T-helper 2 cell treated with Interferon-gamma antibody and Interleukin-4, amounts not matched to agents 5 μg/mL and 100 μg/mL, for 36 hours (primary cell): ENCODE results near the gene SGK2.

Experiments
- DNase-seq: peaks from one replicate; pipeline ENCODE4 v3.0.0; 2021; ENCODE audit warnings: low spot score
- H3K27ac Mint-ChIP-seq: one replicate; pipeline ENCODE4 v1.8.0; 2021; ENCODE audit warnings: mild to moderate bottlenecking, mixed read lengths
- H3K27me3 Mint-ChIP-seq: one replicate; pipeline ENCODE4 v1.8.0; 2021; ENCODE audit warnings: low read depth, mixed read lengths
- H3K36me3 Mint-ChIP-seq: one replicate; pipeline ENCODE4 v1.8.0; 2021; ENCODE audit warnings: low read depth, mixed read lengths
- H3K4me1 Mint-ChIP-seq: one replicate; pipeline ENCODE4 v1.8.0; 2021; ENCODE audit warnings: low read depth, mixed read lengths
- H3K4me3 Mint-ChIP-seq: one replicate; pipeline ENCODE4 v1.8.0; 2022; ENCODE audit warnings: mild to moderate bottlenecking, moderate library complexity, mixed read lengths
- H3K9me3 Mint-ChIP-seq: one replicate; pipeline ENCODE4 v1.8.0; 2021; ENCODE audit warnings: mixed read lengths

Gene SGK2

DNA sequence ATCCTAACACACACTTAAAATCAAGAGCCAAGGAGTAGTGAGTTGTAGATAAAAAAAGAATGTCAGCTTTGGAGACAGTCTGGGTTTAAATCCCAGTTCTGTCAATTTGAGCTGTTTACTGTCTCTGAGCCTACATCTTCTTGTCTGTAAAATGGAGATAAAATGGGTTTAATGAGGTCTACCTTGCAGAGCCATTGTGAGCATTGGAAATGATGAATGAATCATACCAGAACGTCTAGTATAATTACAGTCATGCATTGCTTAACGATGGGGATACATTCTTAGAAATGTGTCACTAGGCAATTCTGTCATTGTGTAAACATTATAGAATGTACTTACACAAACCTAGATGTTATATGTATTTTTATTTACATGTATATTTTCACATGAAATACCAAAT is 17.6 kb upstream of the SGK2 start:
- Mint-ChIP-seq H3K36me3 (no peaks in the 10 kb centered on the region), H3K4me3 (no peak overlapping the region), H3K9me3 (no peaks in the 10 kb centered on the region), H3K27ac (no peak overlapping the region), H3K27me3 (no peaks in the 10 kb centered on the region), H3K4me1 (no peaks in the 10 kb centered on the region)
- DNase-seq, result no peak

DNA sequence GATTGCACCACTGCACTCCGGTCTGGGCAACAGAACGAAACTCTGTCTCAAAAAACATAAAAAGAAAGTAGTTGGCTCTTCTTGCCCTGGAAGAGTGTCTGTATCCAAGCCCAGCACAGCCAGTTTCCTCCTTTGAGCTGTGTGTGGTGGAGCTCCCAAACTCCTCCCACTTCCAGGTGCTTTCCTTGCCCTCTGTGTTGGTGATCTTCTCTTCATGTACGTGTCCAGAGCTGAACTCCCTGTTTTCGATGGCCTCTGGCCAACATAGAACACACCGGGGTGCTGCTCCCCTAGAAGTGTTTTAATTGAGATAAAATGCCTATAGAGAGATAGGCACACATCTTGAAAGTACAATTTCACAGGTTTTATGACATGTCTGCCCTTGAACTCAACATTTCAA is 16.7 kb upstream of the SGK2 start:
- Mint-ChIP-seq H3K36me3 (no peaks in the 10 kb centered on the region), H3K27me3 (no peaks in the 10 kb centered on the region), H3K4me3 (no peak overlapping the region), H3K4me1 (no peaks in the 10 kb centered on the region), H3K9me3 (no peaks in the 10 kb centered on the region), H3K27ac (no peak overlapping the region)
- DNase-seq, result no peak

DNA sequence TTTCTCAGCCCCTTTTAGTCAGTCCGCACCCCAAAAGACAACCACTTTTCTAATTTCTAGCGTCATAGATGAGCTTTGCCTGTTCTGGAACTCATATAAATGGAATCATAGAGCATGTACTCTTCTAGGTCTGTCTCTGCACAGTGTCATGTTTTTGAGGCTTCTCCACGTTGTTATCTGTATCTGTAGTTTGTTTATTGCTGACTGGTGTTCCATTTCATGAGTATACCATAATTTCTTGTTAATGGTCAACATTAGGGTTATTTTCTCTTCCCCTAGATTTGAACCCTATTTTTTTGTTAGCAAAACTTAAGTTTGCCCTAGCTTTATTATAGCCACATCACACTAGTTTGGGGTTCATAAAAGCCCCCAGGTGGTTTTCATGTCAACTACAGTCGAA is 16.2 kb upstream of the SGK2 start:
- H3K9me3 Mint-ChIP-seq, result peaks cover 4% of the 10 kb centered on the region
- peaks cover 3% of the 10 kb centered on the region for H3K36me3 Mint-ChIP-seq
- no peaks in the 10 kb centered on the region for H3K4me1 Mint-ChIP-seq
- H3K27me3 Mint-ChIP-seq, result no peaks in the 10 kb centered on the region
- H3K27ac Mint-ChIP-seq, result no peak overlapping the region
- no peak for DNase-seq
- no peak overlapping the region for H3K4me3 Mint-ChIP-seq

DNA sequence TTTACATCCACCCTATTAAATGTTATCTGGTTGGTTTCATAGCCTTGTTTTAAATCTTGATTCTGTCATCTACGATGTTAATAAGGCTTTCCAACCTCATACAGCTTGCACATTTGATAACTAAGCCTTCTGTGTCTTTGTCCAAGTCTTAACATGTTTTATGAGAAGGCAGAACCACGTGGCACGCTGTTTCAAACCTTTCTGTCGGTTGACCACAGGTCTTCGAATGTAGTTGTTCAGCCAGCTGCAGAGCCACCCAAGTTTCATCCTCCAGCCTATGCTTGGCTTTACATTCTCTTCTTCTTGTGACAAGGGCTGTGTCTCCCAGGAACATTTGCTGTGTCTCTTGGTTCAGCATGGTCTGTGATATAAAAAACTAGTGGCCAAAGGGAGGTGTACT is 15.7 kb upstream of the SGK2 start:
- no peak for DNase-seq
- Mint-ChIP-seq H3K27ac (no peak overlapping the region), H3K4me3 (no peak overlapping the region), H3K9me3 (peaks cover 4% of the 10 kb centered on the region), H3K27me3 (no peaks in the 10 kb centered on the region), H3K36me3 (peaks cover 4% of the 10 kb centered on the region), H3K4me1 (no peaks in the 10 kb centered on the region)

DNA sequence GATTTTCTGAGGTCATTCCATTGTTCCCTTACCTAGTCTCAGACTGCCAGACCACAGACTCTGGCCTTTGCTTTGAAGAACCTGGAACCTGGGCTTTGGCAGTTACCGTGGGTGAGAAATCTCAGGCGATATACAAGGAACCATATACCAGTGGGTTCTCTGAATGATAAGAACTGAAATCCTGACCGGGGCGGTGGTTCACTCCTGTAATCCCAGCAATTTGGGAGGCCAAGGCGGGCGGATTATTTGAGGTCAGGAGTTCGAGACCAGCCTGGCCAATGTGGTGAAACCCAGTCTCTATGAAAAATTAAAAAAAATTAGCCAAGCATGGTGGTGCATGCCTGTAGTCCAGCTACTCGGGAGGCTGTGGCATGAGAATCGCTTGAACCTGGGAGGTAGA is 14.3 kb upstream of the SGK2 start:
- Mint-ChIP-seq H3K9me3 (peaks cover 4% of the 10 kb centered on the region), H3K36me3 (peaks cover 4% of the 10 kb centered on the region), H3K4me3 (no peak overlapping the region), H3K27ac (no peak overlapping the region), H3K4me1 (no peaks in the 10 kb centered on the region), H3K27me3 (no peaks in the 10 kb centered on the region)
- DNase-seq, result no peak

DNA sequence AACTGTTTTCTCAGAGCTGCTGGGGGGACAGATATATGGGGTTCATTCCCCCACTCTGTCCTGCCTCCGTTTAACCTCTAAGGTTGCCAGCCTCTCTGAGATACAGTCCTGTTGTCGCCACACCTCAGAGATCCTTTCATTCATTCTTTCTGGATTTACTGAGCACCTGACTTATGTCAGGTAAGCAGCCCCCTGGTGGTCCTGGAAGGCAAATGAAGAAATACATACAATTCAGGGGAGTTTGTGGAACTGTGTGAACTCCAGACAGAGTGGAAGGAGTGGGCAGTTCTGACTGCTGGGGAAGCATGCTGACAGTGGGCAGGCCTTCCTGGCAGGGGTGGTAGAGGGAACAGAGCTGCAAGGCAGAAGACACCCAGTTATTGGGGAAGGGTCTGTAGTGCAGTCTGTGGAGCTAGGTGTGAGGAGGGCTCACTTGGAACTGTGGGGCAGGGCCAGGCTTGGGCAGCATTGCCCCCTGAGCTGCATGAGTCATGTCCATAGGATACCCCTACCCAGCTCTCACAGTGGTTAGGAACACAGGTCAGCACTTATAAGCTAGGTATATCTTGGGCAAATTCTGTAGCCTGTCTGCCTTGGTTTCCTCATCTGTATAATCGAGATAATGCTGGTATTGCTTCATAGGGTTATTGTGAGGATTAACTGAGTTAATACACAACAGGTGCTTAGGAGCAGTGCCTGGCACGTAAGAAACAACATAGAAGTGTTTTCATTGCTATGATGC is 12.8 kb upstream of the SGK2 start:
- Mint-ChIP-seq H3K27me3 (no peaks in the 10 kb centered on the region), H3K4me1 (no peaks in the 10 kb centered on the region), H3K4me3 (no peak overlapping the region), H3K36me3 (peaks cover 4% of the 10 kb centered on the region), H3K27ac (no peak overlapping the region), H3K9me3 (peaks cover 4% of the 10 kb centered on the region)
- DNase-seq, result no peak

DNA sequence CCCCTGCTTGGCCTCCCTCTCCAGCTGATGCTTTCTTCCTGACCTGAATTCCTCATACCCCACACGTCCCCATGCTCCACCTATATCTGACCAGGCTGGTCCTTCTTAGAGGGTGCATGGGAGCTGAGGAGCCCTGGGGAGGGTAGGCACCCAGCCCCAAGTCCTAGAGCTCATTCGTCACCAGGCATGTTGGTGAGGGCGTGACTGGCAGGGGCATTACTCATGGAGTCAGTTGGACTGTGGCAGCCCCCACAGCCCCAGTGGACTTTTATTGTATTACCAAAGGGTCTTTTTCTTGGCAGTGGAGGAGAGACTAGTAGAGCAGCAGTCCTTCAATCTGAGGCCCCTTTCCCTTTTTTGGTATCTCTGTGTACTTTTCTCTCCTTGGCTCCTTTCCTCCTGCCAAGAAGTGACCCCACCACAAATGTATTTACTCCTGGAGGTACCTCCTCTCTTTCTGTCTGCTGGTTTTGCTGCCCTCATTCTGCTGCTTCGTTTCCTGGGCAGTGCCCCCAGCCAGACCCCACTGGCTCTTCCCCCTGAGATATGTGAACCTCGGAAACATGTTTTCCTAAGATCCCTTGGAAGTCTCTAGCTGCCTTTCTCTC is 10.4 kb upstream of the SGK2 start:
- no peak for DNase-seq
- Mint-ChIP-seq H3K4me3 (no peak overlapping the region), H3K4me1 (no peaks in the 10 kb centered on the region), H3K27ac (no peak overlapping the region), H3K9me3 (peaks cover 4% of the 10 kb centered on the region), H3K36me3 (peaks cover 4% of the 10 kb centered on the region), H3K27me3 (no peaks in the 10 kb centered on the region)

DNA sequence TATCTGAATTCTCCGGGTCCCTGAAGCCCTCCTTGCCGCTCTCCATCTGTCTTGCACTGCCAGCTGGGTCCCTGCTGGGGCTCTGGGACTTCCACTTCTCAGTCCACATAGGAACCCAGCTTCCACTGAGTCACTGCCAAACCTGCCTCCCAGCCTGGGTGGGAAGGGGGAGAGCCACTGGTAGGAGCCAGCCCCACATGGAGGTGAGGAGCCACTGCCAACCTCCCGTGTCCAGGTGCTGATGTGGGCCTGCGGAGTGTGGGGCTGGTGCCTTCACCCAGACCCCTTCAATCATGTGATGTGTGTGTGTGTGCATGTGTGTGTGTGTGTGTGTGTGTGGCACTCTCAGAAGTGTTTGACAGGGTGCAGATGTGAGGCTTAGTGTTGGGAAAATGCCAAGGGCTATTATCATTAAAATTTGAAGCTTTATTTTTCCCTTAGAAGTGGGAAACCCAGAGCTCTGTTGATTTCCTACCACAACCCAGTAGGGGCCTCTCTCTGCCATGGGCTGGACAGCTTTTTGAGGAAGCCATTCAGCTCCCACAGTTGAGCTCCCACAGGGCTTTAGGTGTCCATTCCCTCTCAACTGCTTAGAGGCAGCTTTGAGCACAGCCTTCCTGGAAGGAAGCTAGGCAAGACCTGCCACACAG is 9.3 kb upstream of the SGK2 start:
- Mint-ChIP-seq H3K9me3 (peaks cover 4% of the 10 kb centered on the region), H3K27me3 (no peaks in the 10 kb centered on the region), H3K4me1 (no peaks in the 10 kb centered on the region), H3K36me3 (peaks cover 4% of the 10 kb centered on the region), H3K27ac (no peak overlapping the region), H3K4me3 (no peak overlapping the region)
- DNase-seq, result no peak

DNA sequence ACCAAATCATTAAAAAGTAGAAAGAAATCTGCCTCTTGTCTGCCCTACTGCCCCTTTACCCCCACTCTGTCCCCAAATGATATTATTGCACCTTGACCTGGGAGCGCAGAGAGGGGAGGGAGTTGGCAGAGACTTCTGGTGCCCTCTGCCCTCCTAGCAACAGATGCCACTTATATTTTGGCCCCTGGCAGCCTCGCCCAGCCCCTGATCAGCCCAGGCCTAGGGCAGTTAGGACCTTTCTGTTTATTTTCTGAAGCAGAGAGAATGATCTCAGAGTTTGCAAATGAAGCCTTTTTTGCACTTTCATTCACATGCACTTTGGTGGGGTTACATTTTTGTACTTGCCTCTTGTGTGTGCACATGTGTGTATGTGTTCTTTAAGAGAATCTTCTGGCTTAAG is 8.4 kb upstream of the SGK2 start:
- Mint-ChIP-seq H3K27me3 (no peaks in the 10 kb centered on the region), H3K9me3 (peaks cover 4% of the 10 kb centered on the region), H3K4me3 (no peak overlapping the region), H3K4me1 (no peaks in the 10 kb centered on the region), H3K36me3 (peaks cover 4% of the 10 kb centered on the region), H3K27ac (no peak overlapping the region)
- DNase-seq, result no peak

DNA sequence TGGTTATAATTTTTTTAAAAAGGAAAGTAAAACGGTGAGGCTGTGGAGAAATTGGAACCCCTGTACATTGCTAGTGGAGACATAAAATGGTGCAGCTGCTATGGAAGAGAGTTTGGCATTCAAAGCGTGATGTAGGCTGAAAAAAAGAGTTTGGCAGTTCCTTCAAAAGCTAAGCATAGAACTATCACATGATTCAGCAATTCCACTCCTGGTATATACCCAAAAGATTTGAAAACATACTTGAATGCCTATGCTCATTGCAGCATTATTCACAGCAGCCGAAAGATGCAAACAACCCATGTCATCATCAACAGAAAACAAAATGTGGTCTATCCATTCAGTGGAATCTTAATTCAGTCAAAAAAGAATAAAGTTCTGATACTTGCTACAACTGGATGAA is 4.5 kb upstream of the SGK2 start:
- Mint-ChIP-seq H3K27me3 (no peaks in the 10 kb centered on the region), H3K4me3 (no peak overlapping the region), H3K9me3 (no peaks in the 10 kb centered on the region), H3K27ac (no peak overlapping the region), H3K4me1 (no peaks in the 10 kb centered on the region), H3K36me3 (no peaks in the 10 kb centered on the region)
- DNase-seq, result no peak

DNA sequence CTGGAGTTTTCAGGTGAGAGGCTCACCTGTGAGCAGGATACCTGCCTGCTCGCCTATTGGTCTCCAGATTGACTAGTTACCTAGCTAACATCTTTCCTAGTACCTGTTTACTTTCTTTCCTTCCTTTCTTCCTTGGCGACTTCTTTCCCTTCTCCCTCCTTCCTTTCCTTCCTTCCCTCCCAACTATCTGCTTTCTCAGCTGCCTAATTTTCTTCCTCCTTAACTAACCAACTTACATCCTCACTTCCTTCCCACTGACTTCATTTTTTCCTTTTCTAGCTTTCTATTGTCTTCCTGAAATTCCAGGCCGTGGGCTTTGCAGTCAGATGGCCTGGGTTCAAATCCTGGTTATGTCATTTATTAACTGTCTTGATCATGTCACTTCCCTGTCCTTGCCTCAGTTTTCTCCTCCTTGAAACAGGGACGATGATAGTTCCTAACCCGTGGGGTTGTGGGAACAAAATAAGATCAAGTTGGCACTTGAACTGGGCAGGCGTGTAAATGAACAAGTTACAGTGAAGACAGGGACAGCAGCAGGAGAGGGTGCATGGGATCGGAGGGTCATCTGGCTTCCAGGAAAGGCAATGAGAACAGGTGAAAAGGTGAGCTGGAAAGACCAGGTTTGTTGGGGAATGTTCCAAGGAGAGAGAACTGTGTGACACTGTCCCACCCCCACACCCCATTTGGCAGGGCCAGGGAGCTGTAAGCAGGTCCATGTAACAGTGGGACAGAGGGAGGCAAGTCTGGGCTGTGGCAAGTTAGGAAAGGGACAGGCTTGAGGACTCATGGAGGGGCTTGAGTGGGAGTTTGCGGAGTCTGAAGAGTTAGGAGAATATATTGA is 540 bp downstream of the SGK2 start:
- Mint-ChIP-seq H3K36me3 (no peaks in the 10 kb centered on the region), H3K4me3 (no peak overlapping the region), H3K4me1 (no peaks in the 10 kb centered on the region), H3K27ac (no peak overlapping the region), H3K9me3 (no peaks in the 10 kb centered on the region), H3K27me3 (no peaks in the 10 kb centered on the region)
- DNase-seq, result no peak

DNA sequence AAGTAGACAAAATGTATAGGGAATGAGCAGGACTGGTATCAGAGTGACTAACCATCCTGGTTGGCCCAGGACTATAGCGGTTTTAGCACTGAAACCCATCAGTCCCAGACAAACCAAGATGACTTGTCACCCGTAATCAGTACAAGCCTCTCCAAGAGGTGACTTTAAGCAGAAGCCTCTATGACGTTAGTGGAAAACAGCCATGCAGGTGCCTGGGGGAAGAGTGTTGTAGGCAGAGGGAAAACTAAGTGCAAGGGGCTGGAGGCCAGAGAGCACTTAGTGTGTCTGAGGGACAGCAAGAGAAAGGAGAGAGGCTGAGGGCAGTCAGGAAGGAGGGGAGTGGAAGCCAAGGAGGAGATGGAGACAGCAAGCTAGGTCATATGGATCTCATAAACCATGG is 2.1 kb downstream of the SGK2 start:
- no peaks in the 10 kb centered on the region for H3K36me3 Mint-ChIP-seq
- H3K27me3 Mint-ChIP-seq, result no peaks in the 10 kb centered on the region
- H3K4me3 Mint-ChIP-seq, result no peak overlapping the region
- no peaks in the 10 kb centered on the region for H3K4me1 Mint-ChIP-seq
- H3K9me3 Mint-ChIP-seq, result no peaks in the 10 kb centered on the region
- H3K27ac Mint-ChIP-seq, result no peak overlapping the region
- no peak for DNase-seq

DNA sequence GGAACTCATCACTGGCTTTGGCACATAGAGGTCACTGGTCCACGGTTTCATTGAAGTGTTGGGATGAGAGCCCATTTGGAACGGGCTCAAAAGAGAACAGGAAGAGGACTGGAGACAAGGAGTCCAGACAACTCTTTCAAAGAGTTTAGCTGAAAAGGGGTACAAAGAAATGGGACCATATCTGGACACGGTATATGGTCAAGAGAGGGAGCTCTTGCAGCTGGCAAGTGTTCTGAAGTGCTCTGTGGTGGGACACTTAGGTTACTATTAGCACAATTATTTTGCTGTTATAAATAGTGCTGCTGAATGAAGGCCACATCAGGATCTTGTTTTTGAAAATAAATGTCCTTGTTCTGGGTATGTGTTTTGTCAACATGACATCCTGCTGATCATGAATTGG is 4.6 kb downstream of the SGK2 start:
- no peaks in the 10 kb centered on the region for H3K36me3 Mint-ChIP-seq
- H3K4me3 Mint-ChIP-seq, result no peak overlapping the region
- H3K27me3 Mint-ChIP-seq, result no peaks in the 10 kb centered on the region
- no peak overlapping the region for H3K27ac Mint-ChIP-seq
- no peak for DNase-seq
- H3K4me1 Mint-ChIP-seq, result no peaks in the 10 kb centered on the region
- no peaks in the 10 kb centered on the region for H3K9me3 Mint-ChIP-seq

DNA sequence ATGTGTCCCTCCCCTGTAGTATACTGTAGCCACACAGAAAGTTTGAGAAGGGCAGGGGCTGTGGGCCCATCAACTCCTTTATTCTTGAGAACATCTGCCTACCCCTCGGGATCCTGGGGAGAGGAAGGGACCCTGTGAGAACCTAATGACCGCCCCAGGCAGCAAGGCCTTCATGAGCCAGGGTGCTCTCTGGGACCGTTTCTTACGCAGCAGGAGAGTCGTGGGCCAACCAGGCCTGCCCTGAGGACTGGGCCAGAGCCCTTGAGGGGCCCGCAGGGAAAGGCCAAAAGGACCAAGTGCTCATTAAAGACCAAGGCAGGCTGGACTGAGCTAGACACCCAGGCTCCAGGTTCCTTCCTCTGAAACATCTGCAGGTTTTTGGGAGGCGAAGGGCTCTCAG is 5.2 kb downstream of the SGK2 start:
- no peak overlapping the region for H3K4me3 Mint-ChIP-seq
- DNase-seq, result no peak
- H3K27me3 Mint-ChIP-seq, result no peaks in the 10 kb centered on the region
- H3K9me3 Mint-ChIP-seq, result no peaks in the 10 kb centered on the region
- no peaks in the 10 kb centered on the region for H3K4me1 Mint-ChIP-seq
- H3K36me3 Mint-ChIP-seq, result no peaks in the 10 kb centered on the region
- no peak overlapping the region for H3K27ac Mint-ChIP-seq
